ENCODE measurements around the gene TEC. TPM values are rescaled to one million over a fixed set of nuclear protein-coding genes. Genes with fewer than 3 reads are reported as not detected.

Gene TEC
- total and polyA plus RNA-seq, 2 experiments from 2014 or later, result not detected

- H2AFZ ChIP-seq, result no peak overlapping the region
- WGBS, 2 experiments (ENCODE audit: low coverage in 1 of 2, low lambda C conversion rate in 2 of 2, missing lambda C conversion rate in 2 of 2), result 28 to 37% methylated on average over 4 of the region's 4 CpGs
- no peaks in the 10 kb centered on the region for H3K9me2 ChIP-seq (ENCODE audit: insufficient read depth)
- no peaks in the 10 kb centered on the region for H3K9me3 ChIP-seq (ENCODE audit: low read depth)
- no peak overlapping the region for H3K4me2 ChIP-seq (ENCODE audit: unreplicated experiment)
- no peaks in the 10 kb centered on the region for H3K79me2 ChIP-seq (ENCODE audit: insufficient read depth)
- no peaks in the 10 kb centered on the region for H3F3A ChIP-seq (ENCODE audit: insufficient read depth)
- no peak overlapping the region for H3K4me3 ChIP-seq
- no peak overlapping the region for H3K9ac ChIP-seq
- no peak overlapping the region for H3K27ac ChIP-seq
- in situ Hi-C loops (cut with MboI), result no loop called here
- 0 out of 2 replicates have a peak, but pooled peaks cover 6% of the 10 kb centered on the region for H3K27me3 ChIP-seq (replicated peaks; ENCODE audit: insufficient read depth)
- no peak for TF ChIP-seq EZH2phosphoT487 (IDR thresholded peaks at IDR 0.05; ENCODE audit: insufficient read depth, low read depth)
- no peak for TF ChIP-seq EZH2 (IDR thresholded peaks at IDR 0.05; ENCODE audit: insufficient read depth, poor library complexity, severe bottlenecking)
- no peak for DNase-seq
- H4K20me1 ChIP-seq (ENCODE audit: insufficient read depth), result no peaks in the 10 kb centered on the region
- H3K36me3 ChIP-seq (ENCODE audit: low read depth), result no peaks in the 10 kb centered on the region
- no peaks in the 10 kb centered on the region for H3K4me1 ChIP-seq (ENCODE audit: insufficient read depth)
These were observed 42.0 kb downstream of the TEC start for GRCh38 chr4:48227662-48228061.

GRCh38 chr4:48226199-48226598 is 43.4 kb downstream of the TEC start:
- Histone ChIP-seq H3F3A (ENCODE audit: insufficient read depth) (no peaks in the 10 kb centered on the region), H4K20me1 (ENCODE audit: insufficient read depth) (no peaks in the 10 kb centered on the region), H3K4me2 (ENCODE audit: unreplicated experiment) (no peak overlapping the region), H3K9me3 (ENCODE audit: low read depth) (no peaks in the 10 kb centered on the region), H2AFZ (no peak overlapping the region), H3K4me1 (ENCODE audit: insufficient read depth) (no peaks in the 10 kb centered on the region), H3K4me3 (no peak overlapping the region), H3K9me2 (ENCODE audit: insufficient read depth) (no peaks in the 10 kb centered on the region), H3K79me2 (ENCODE audit: insufficient read depth) (no peaks in the 10 kb centered on the region), H3K27ac (no peak overlapping the region), H3K9ac (no peak overlapping the region), H3K36me3 (ENCODE audit: low read depth) (no peaks in the 10 kb centered on the region), H3K27me3 (replicated peaks; ENCODE audit: insufficient read depth) (0 out of 2 replicates have a peak, but pooled peaks cover 6% of the 10 kb centered on the region)
- TF ChIP-seq EZH2phosphoT487 (IDR thresholded peaks at IDR 0.05; ENCODE audit: insufficient read depth, low read depth) (no peak), EZH2 (IDR thresholded peaks at IDR 0.05; ENCODE audit: insufficient read depth, poor library complexity, severe bottlenecking) (no peak)
- 67 to 72% methylated on average over 4 of the region's 4 CpGs for WGBS, 2 experiments (ENCODE audit: low coverage in 1 of 2, low lambda C conversion rate in 2 of 2, missing lambda C conversion rate in 2 of 2)
- in situ Hi-C loops (cut with MboI), result no loop called here
- DNase-seq, result no peak

GRCh38 chr4:48225368-48226141 is 44.1 kb downstream of the TEC start:
- no peaks in the 10 kb centered on the region for H3K79me2 ChIP-seq (ENCODE audit: insufficient read depth)
- H3K9me2 ChIP-seq (ENCODE audit: insufficient read depth), result no peaks in the 10 kb centered on the region
- H3K9ac ChIP-seq, result no peak overlapping the region
- no peaks in the 10 kb centered on the region for H4K20me1 ChIP-seq (ENCODE audit: insufficient read depth)
- 0 out of 2 replicates have a peak, but pooled peaks cover 6% of the 10 kb centered on the region for H3K27me3 ChIP-seq (replicated peaks; ENCODE audit: insufficient read depth)
- H3K36me3 ChIP-seq (ENCODE audit: low read depth), result no peaks in the 10 kb centered on the region
- TF ChIP-seq EZH2phosphoT487 (IDR thresholded peaks at IDR 0.05; ENCODE audit: insufficient read depth, low read depth), result no peak
- no peak for TF ChIP-seq EZH2 (IDR thresholded peaks at IDR 0.05; ENCODE audit: insufficient read depth, poor library complexity, severe bottlenecking)
- no peak overlapping the region for H2AFZ ChIP-seq
- H3F3A ChIP-seq (ENCODE audit: insufficient read depth), result no peaks in the 10 kb centered on the region
- H3K4me2 ChIP-seq (ENCODE audit: unreplicated experiment), result no peak overlapping the region
- no peaks in the 10 kb centered on the region for H3K4me1 ChIP-seq (ENCODE audit: insufficient read depth)
- H3K27ac ChIP-seq, result no peak overlapping the region
- no peak for DNase-seq
- no peak overlapping the region for H3K4me3 ChIP-seq
- in situ Hi-C loops (cut with MboI), result no loop called here
- no peaks in the 10 kb centered on the region for H3K9me3 ChIP-seq (ENCODE audit: low read depth)
- WGBS, 2 experiments (ENCODE audit: low coverage in 1 of 2, low lambda C conversion rate in 2 of 2, missing lambda C conversion rate in 2 of 2), result 62 to 63% methylated on average over 7 of the region's 7 CpGs

GRCh38 chr4:48224606-48225005 is 45.0 kb downstream of the TEC start:
- Histone ChIP-seq H3K9me2 (ENCODE audit: insufficient read depth) (no peaks in the 10 kb centered on the region), H4K20me1 (ENCODE audit: insufficient read depth) (no peaks in the 10 kb centered on the region), H3K36me3 (ENCODE audit: low read depth) (no peaks in the 10 kb centered on the region), H3K9ac (no peak overlapping the region), H3K4me1 (ENCODE audit: insufficient read depth) (no peaks in the 10 kb centered on the region), H3K4me3 (no peak overlapping the region), H3K27me3 (replicated peaks; ENCODE audit: insufficient read depth) (0 out of 2 replicates have a peak, but pooled peaks cover 6% of the 10 kb centered on the region), H3K79me2 (ENCODE audit: insufficient read depth) (no peaks in the 10 kb centered on the region), H3K4me2 (ENCODE audit: unreplicated experiment) (no peak overlapping the region), H3K9me3 (ENCODE audit: low read depth) (no peaks in the 10 kb centered on the region), H3K27ac (no peak overlapping the region), H2AFZ (no peak overlapping the region), H3F3A (ENCODE audit: insufficient read depth) (no peaks in the 10 kb centered on the region)
- 37 to 49% methylated on average over 5 of the region's 5 CpGs for WGBS, 2 experiments (ENCODE audit: low coverage in 1 of 2, low lambda C conversion rate in 2 of 2, missing lambda C conversion rate in 2 of 2)
- in situ Hi-C loops (cut with MboI), result no loop called here
- TF ChIP-seq EZH2phosphoT487 (IDR thresholded peaks at IDR 0.05; ENCODE audit: insufficient read depth, low read depth) (no peak), EZH2 (IDR thresholded peaks at IDR 0.05; ENCODE audit: insufficient read depth, poor library complexity, severe bottlenecking) (no peak)
- no peak for DNase-seq
